GM12878 (cell line): Measurements from ENCODE around the gene FCRLB. TPM values are rescaled to one million over a fixed set of nuclear protein-coding genes. Genes with fewer than 3 reads are reported as not detected.

Experiments
- CREM ChIP-seq: IDR thresholded peaks from 2 replicates; pipeline ENCODE4 v1.6.1; 2014; ENCODE audit warnings: antibody characterized with exemption, low read depth
- EZH2 ChIP-seq: IDR thresholded peaks from 2 replicates; pipeline ENCODE4 v1.6.1; 2012; ENCODE audit warnings: low read depth, mild to moderate bottlenecking, control low read depth, inconsistent platforms, low read length, borderline replicate concordance; ENCODE audit not compliant: control insufficient read depth
- GATAD2B ChIP-seq: fragments of 450-650 bp; conservative IDR thresholded peaks from 2 replicates; pipeline ENCODE4 v1.6.1; 2017; ENCODE audit warnings: low read depth, mild to moderate bottlenecking, moderate library complexity
- MEF2A ChIP-seq: IDR thresholded peaks from 2 replicates; pipeline ENCODE4 v1.6.1; 2011; ENCODE audit warnings: low read depth, mild to moderate bottlenecking, low read length, moderate library complexity; ENCODE audit not compliant: insufficient read depth
- MYC ChIP-seq: IDR thresholded peaks from 2 replicates; pipeline ENCODE4 v1.6.1; 2011; ENCODE audit warnings: mild to moderate bottlenecking, low read length, moderate library complexity, inconsistent platforms; ENCODE audit not compliant: insufficient read depth, insufficient replicate concordance, insufficient read length, severe bottlenecking
- NFYB ChIP-seq: IDR thresholded peaks from 2 replicates; pipeline ENCODE4 v1.6.1; 2011; ENCODE audit warnings: low read depth, mild to moderate bottlenecking, low read length, improper control_type of control experiment, moderate library complexity; ENCODE audit not compliant: insufficient read depth
- NR2F1 ChIP-seq: fragments of 450-650 bp; conservative IDR thresholded peaks from 2 replicates; pipeline ENCODE4 v1.6.1; 2017; ENCODE audit warnings: mild to moderate bottlenecking
- PAX5 ChIP-seq: IDR thresholded peaks from 2 replicates; pipeline ENCODE4 v1.6.1; 2011; ENCODE audit warnings: low read depth, low read length, borderline replicate concordance
- POLR2AphosphoS2 ChIP-seq: IDR thresholded peaks from 2 replicates; pipeline ENCODE4 v1.6.1; 2011; ENCODE audit warnings: low read depth, mild to moderate bottlenecking, low read length, improper control_type of control experiment, moderate library complexity
- PRDM15 ChIP-seq: fragments of 450-650 bp; formaldehyde crosslinking; IDR thresholded peaks from 2 replicates; pipeline ENCODE4 v1.4.0; 2020; ENCODE audit warnings: mild to moderate bottlenecking, moderate library complexity
- RB1 ChIP-seq: fragments of 450-650 bp; formaldehyde crosslinking; IDR thresholded peaks from 2 replicates; pipeline ENCODE4 v1.6.1; 2017; ENCODE audit warnings: mild to moderate bottlenecking, borderline replicate concordance
- SPI1 ChIP-seq: IDR thresholded peaks from 2 replicates; pipeline ENCODE4 v1.6.1; 2011; ENCODE audit warnings: low read depth, mild to moderate bottlenecking, low read length, moderate library complexity, borderline replicate concordance; ENCODE audit not compliant: insufficient read depth
- SRF ChIP-seq, 2 experiments: IDR thresholded peaks; 2 replicates each; pipeline ENCODE4 v1.6.1; 2011; ENCODE audit warnings: low read depth in 2 of 2, low read length in 2 of 2, mild to moderate bottlenecking in 1 of 2, moderate library complexity in 1 of 2
- TARDBP ChIP-seq: IDR thresholded peaks from 2 replicates; pipeline ENCODE4 v1.6.1; 2016; ENCODE audit warnings: borderline replicate concordance
- WRNIP1 ChIP-seq: IDR thresholded peaks from 2 replicates; pipeline ENCODE4 v1.6.1; 2011; ENCODE audit warnings: low read depth, low read length, improper control_type of control experiment, borderline replicate concordance
- polyA plus RNA-seq, 11 experiments: library from polyadenylated mRNA; depleted of rRNA in 4 of 11; unstranded in 6 of 11; stranded (reverse) in 5 of 11; fragments of >200 nt; fragmentation: Nextera tagmentation in 4 of 11; fragmentation: Illumina TruSeq in 1 of 11; extraction: Ambion mirVana in 4 of 11; extraction: Trizol in 1 of 11; gene quantifications; 1 replicate in 1 of 11; 2 replicates in 10 of 11; pipeline versions ENCODE4 v1.2.1 to v1.2.3, GENCODE V29; 2011 to 2016; ENCODE audit warnings: inconsistent platforms in 2 of 11, missing spikeins in 2 of 11, low read depth in 1 of 11
- total RNA-seq, 4 experiments: library from RNA; depleted of rRNA in 3 of 4; stranded (reverse); fragments of >200 nt in 3 of 4; fragmentation: Illumina TruSeq in 1 of 4; extraction: Trizol in 1 of 4; gene quantifications; 2 replicates each; pipeline versions ENCODE4 v1.2.1 to v1.2.3, GENCODE V29; 2013 to 2021
- TF ChIP-seq, protein P1 (sequence below): IDR thresholded peaks from 2 replicates; pipeline ENCODE4 v1.6.1; 2012; ENCODE audit warnings: low read depth, low read length, improper control_type of control experiment
- TF ChIP-seq, protein P2 (sequence below): fragments of 450-650 bp; IDR thresholded peaks from 2 replicates; pipeline ENCODE4 v1.6.1; 2017; ENCODE audit warnings: mild to moderate bottlenecking, moderate library complexity

FCRLB gene
- total and polyA plus RNA-seq, 10 of the 15 experiments (the other 5 are each of a cell fraction or from before 2014, with no cell fraction given): 0.55 to 11.7 (median 5.6) TPM

DNA sequence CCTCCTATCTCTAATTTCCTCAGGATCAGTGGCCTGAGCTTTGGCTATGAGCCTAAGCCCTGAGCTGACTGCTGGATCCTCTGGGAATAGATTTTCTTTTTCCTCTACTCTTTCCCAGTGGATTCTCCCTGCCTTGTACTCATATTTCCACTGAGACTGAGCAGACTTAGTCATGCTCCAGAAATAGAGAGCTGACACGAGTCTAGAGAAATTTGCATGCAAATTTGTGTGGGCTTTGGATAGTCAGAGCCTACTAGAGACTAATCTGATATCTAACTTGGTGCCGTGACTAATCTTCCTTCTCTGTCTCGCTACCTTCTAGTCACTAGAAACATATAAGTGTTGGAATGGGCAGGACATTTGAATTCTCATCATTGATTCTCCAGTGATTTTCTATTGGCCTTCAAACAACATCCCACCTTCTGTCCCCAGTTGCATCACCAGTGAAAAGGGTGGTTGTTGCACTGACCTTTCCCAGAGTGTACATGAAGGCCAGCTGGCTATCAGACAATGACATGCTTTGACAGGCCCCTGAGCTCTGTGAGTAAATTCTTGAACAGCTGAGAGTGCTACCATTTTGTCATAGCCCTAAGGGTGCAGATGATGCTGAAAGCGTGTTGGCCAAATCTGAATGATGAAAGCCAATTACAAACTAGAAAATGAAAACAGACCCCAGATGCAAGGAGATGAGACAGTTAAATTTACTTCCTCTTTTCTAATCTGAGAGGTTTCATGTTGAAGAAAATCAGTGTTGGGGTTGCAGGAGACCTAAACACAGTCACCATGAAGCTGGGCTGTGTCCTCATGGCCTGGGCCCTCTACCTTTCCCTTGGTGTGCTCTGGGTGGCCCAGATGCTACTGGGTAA, 14.6 kb upstream of the FCRLB start, which contains the start of gene FCRLA (continued):
- TF ChIP-seq PRDM15 (CRISPR knock-in tag) (no peak), SPI1 (0 out of 2 replicates have a peak, but pooled peaks have one; percentile 4), GATAD2B (no peak), TARDBP (no peak), CREM (peak; percentile 87), WRNIP1 (no peak), POLR2AphosphoS2 (0 out of 2 replicates have a peak, but pooled peaks have one; percentile 42), NR2F1 (peak; percentile 48; the same call in 1 of the 2 replicates), EZH2 (0 out of 2 replicates have a peak, but pooled peaks have one; percentile 35), MYC (no peak), RB1 (no peak), PAX5 (no peak), SRF (IDR thresholded peaks at IDR 0.05; ENCODE audit: low read depth in 2 of 2, low read length in 2 of 2) (0 out of 4 replicates have a peak, but pooled peaks of 1 of the 2 experiments have one; percentile 35), NFYB (0 out of 2 replicates have a peak, but pooled peaks have one; percentile 44), MEF2A (peak; percentile 99)
- TF ChIP-seq, protein P1, sequence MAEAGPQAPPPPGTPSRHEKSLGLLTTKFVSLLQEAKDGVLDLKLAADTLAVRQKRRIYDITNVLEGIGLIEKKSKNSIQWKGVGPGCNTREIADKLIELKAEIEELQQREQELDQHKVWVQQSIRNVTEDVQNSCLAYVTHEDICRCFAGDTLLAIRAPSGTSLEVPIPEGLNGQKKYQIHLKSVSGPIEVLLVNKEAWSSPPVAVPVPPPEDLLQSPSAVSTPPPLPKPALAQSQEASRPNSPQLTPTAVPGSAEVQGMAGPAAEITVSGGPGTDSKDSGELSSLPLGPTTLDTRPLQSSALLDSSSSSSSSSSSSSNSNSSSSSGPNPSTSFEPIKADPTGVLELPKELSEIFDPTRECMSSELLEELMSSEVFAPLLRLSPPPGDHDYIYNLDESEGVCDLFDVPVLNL: no peak
- TF ChIP-seq, protein P2, sequence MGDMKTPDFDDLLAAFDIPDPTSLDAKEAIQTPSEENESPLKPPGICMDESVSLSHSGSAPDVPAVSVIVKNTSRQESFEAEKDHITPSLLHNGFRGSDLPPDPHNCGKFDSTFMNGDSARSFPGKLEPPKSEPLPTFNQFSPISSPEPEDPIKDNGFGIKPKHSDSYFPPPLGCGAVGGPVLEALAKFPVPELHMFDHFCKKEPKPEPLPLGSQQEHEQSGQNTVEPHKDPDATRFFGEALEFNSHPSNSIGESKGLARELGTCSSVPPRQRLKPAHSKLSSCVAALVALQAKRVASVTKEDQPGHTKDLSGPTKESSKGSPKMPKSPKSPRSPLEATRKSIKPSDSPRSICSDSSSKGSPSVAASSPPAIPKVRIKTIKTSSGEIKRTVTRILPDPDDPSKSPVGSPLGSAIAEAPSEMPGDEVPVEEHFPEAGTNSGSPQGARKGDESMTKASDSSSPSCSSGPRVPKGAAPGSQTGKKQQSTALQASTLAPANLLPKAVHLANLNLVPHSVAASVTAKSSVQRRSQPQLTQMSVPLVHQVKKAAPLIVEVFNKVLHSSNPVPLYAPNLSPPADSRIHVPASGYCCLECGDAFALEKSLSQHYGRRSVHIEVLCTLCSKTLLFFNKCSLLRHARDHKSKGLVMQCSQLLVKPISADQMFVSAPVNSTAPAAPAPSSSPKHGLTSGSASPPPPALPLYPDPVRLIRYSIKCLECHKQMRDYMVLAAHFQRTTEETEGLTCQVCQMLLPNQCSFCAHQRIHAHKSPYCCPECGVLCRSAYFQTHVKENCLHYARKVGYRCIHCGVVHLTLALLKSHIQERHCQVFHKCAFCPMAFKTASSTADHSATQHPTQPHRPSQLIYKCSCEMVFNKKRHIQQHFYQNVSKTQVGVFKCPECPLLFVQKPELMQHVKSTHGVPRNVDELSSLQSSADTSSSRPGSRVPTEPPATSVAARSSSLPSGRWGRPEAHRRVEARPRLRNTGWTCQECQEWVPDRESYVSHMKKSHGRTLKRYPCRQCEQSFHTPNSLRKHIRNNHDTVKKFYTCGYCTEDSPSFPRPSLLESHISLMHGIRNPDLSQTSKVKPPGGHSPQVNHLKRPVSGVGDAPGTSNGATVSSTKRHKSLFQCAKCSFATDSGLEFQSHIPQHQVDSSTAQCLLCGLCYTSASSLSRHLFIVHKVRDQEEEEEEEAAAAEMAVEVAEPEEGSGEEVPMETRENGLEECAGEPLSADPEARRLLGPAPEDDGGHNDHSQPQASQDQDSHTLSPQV: no peak
